Suprapubic skin (tissue), 4 donors: ENCODE measurements around the gene EFR3B. TPM values are rescaled to one million over a fixed set of nuclear protein-coding genes. Genes with fewer than 3 reads are reported as not detected.
"Not testable (repeated sequence)": the region's sequence is repeated elsewhere in the genome, so short reads cannot be mapped to it uniquely, and the experiment has no call there.

Source experiments
- DNase-seq, 2 donors: peaks; one replicate each; pipeline ENCODE4 v3.0.0-alpha.2; 2019; ENCODE audit warnings: low spot score in 2 of 2
- H3K27ac ChIP-seq: fragments of 200-600 bp; sonication (generic); one replicate; pipeline ENCODE4 v1.5.1; 2019
- H3K27me3 ChIP-seq: fragments of 200-600 bp; sonication (generic); one replicate; pipeline ENCODE4 v1.5.1; 2019
- H3K36me3 ChIP-seq: fragments of 200-600 bp; sonication (generic); one replicate; pipeline ENCODE4 v1.5.1; 2019
- H3K4me1 ChIP-seq: fragments of 200-600 bp; sonication (generic); one replicate; pipeline ENCODE4 v1.5.1; 2019
- H3K4me3 ChIP-seq: fragments of 200-600 bp; sonication (generic); one replicate; pipeline ENCODE4 v1.5.1; 2019; ENCODE audit warnings: mild to moderate bottlenecking
- H3K9me3 ChIP-seq: fragments of 200-600 bp; sonication (generic); one replicate; pipeline ENCODE4 v1.5.1; 2019
- CTCF ChIP-seq, 2 donors: fragments of 200-600 bp in 1 of 2; fragments of 450-650 bp in 1 of 2; sonication (generic) in 1 of 2; IDR thresholded peaks; one replicate each; pipeline ENCODE4 v1.5.1; 2016 to 2019; ENCODE audit warnings: antibody characterized with exemption in 2 of 2, mild to moderate bottlenecking in 1 of 2, moderate library complexity in 1 of 2
- EP300 ChIP-seq: sonication (generic); formaldehyde crosslinking; IDR thresholded peaks from one replicate; pipeline ENCODE4 v1.6.1; 2017; ENCODE audit warnings: antibody characterized with exemption
- POLR2A ChIP-seq, 2 donors: fragments of 450-650 bp; IDR thresholded peaks; one replicate each; pipeline ENCODE4 v1.6.1; 2017; ENCODE audit warnings: antibody characterized with exemption in 2 of 2, mild to moderate bottlenecking in 2 of 2, moderate library complexity in 2 of 2
- POLR2AphosphoS5 ChIP-seq, 3 donors: sonication (generic); formaldehyde crosslinking; IDR thresholded peaks; one replicate each; pipeline ENCODE4 v1.6.1; 2017; ENCODE audit warnings: antibody characterized with exemption in 3 of 3
- WGBS: methylation state at CpG from one replicate; pipeline ENCODE4 v1.1.5; 2018; 5-methylcytosine and 5-hydroxymethylcytosine counted together
- total RNA-seq, 4 donors: library from RNA; depleted of rRNA; stranded (reverse); fragments of >200 nt; gene quantifications; one replicate each; pipeline ENCODE4 v1.1.0, GENCODE V29; 2016

Gene EFR3B
- 1 to 10 TPM in 3 of 4 donors, under 1 TPM in 1; 0.79 to 1.5 (median 1.2) TPM for total RNA-seq

- DNase-seq: peak; percentile 95
- Histone ChIP-seq H3K36me3 (no peaks in the 10 kb centered on the region), H3K4me1 (peaks cover 24% of the 10 kb centered on the region), H3K4me3 (peak within 1 kb of the TSS; percentile 61), H3K9me3 (no peaks in the 10 kb centered on the region), H3K27ac (peak within 1 kb of the TSS; percentile 30), H3K27me3 (peaks cover 37% of the 10 kb centered on the region)
- 0% methylated on average over 9 of the region's 54 CpGs for WGBS
- TF ChIP-seq EP300 (no peak), CTCF (IDR thresholded peaks at IDR 0.05) (no peak), POLR2A (IDR thresholded peaks at IDR 0.05) (no peak), POLR2AphosphoS5 (IDR thresholded peaks at IDR 0.05) (no peak)
Measured at GRCh38 chr2:25041928-25042320, at the start of gene EFR3B. Gene EFR3B (plus strand): TSS chr2:25042076. CDS start chr2:25042313, 237 bp downstream.

GRCh38 chr2:24993406-24994145, 48.3 kb upstream of the EFR3B start:
- Histone ChIP-seq H3K4me1 (peaks cover 4% of the 10 kb centered on the region), H3K27me3 (no peaks in the 10 kb centered on the region), H3K36me3 (no peaks in the 10 kb centered on the region), H3K27ac (no peak overlapping the region), H3K9me3 (no peaks in the 10 kb centered on the region), H3K4me3 (no peak overlapping the region)
- 49% methylated on average over 6 of the region's 6 CpGs for WGBS
- no peak for DNase-seq
- TF ChIP-seq EP300: no peak
- TF ChIP-seq POLR2A (IDR thresholded peaks at IDR 0.05): no peak
- no peak for TF ChIP-seq CTCF (IDR thresholded peaks at IDR 0.05)
- TF ChIP-seq POLR2AphosphoS5 (IDR thresholded peaks at IDR 0.05): no peak

- H3K27ac ChIP-seq: no peak overlapping the region
- WGBS: 71% methylated on average over 1 of the region's 1 CpG
Measured at GRCh38 chr2:24994146-24994724, 47.6 kb upstream of the EFR3B start.

GRCh38 chr2:24999097-24999496, 42.8 kb upstream of the EFR3B start:
- 80% methylated on average over 8 of the region's 8 CpGs for WGBS
- H3K27ac ChIP-seq, H3K9me3 ChIP-seq, H3K27me3 ChIP-seq, H3K36me3 ChIP-seq, DNase-seq, H3K4me1 ChIP-seq, H3K4me3 ChIP-seq: not testable (repeated sequence)

More at GRCh38 chr2:24994146-24994724, 47.6 kb upstream of the EFR3B start:
- H3K27me3 ChIP-seq: no peaks in the 10 kb centered on the region
- no peak overlapping the region for H3K4me3 ChIP-seq
- TF ChIP-seq EP300: no peak
- no peak for TF ChIP-seq POLR2A (IDR thresholded peaks at IDR 0.05)
- TF ChIP-seq CTCF (IDR thresholded peaks at IDR 0.05): no peak
- TF ChIP-seq POLR2AphosphoS5 (IDR thresholded peaks at IDR 0.05): no peak
- DNase-seq: no peak
- peaks cover 4% of the 10 kb centered on the region for H3K4me1 ChIP-seq
- H3K36me3 ChIP-seq: no peaks in the 10 kb centered on the region
- H3K9me3 ChIP-seq: no peaks in the 10 kb centered on the region

- whole genome bisulfite sequencing: 65% methylated on average over 4 of the region's 4 CpGs
- TF ChIP-seq EP300 (no peak), POLR2A (IDR thresholded peaks at IDR 0.05) (no peak), POLR2AphosphoS5 (IDR thresholded peaks at IDR 0.05) (no peak), CTCF (IDR thresholded peaks at IDR 0.05) (no peak)
- no peak for DNase-seq
Measured at GRCh38 chr2:25000036-25000435, 41.8 kb upstream of the EFR3B start.

More at GRCh38 chr2:25000036-25000435, 41.8 kb upstream of the EFR3B start:
- Histone ChIP-seq H3K27ac (no peak overlapping the region), H3K9me3 (no peaks in the 10 kb centered on the region), H3K36me3 (no peaks in the 10 kb centered on the region), H3K4me3 (no peak overlapping the region), H3K4me1 (no peaks in the 10 kb centered on the region), H3K27me3 (no peaks in the 10 kb centered on the region)
